Measurements from ENCODE around the gene ITPKB.

The ITPKB gene

DNA sequence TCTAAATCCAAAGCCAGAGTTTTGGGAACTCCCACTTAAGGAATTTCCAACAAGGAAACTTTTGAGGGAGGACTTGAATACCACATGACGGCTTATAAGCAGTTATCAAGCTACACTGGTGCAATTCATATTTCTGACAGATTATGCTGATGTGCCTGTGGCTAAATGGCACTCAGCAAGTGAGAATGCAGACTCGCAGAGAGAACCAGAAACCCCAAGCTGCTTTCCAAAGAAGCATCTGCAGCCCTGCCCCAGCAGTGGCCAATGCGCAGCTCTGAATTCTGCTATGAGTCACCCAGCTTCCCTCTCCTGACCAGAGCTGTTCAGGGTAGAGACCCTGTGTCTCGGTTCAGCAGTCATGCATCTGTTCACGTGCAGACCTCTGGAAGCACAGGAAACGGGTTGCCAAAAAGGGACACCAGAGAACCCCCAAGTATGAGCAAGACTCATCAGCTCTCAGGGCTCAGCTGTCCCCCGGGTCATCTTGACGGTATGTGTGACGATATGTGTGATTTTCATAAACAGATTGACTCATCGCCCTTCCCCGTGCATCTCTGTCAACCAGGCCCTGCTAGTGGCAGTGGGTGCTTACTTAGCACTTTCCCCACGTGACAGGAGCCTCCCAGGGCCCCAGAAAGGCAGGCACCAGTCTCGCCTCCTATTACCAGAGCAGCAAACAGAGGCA, 76.3 kb downstream of the ITPKB start:
- DNase-seq: no peak

- DNase-seq: no peak
These were observed 77.1 kb downstream of the ITPKB start for GRCh38 chr1:226661965-226662364.

DNA sequence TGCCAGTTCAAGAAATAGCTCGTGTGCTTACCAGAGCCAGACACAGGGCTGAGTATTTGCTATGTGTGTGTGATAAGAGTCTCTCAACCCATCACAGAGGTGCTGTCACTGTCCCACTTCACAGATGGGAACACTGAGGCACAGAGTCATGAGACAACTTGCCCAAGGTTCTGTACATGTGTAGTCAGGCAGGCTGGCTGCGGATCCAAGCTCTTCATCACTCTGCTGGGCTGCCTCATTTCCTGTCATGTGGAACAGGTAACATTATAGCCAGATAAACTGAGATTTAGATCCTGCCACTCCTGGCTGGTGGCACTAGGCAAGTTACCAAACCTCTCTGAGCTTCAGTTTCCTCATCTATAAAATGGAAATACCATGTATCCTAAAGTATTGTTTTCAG, 77.8 kb downstream of the ITPKB start:
- DNase-seq: no peak

GRCh38 chr1:226660410-226661182, 78.5 kb downstream of the ITPKB start:
- DNase-seq: no peak

GRCh38 chr1:226659641-226660040, 79.4 kb downstream of the ITPKB start:
- DNase-seq: no peak

DNA sequence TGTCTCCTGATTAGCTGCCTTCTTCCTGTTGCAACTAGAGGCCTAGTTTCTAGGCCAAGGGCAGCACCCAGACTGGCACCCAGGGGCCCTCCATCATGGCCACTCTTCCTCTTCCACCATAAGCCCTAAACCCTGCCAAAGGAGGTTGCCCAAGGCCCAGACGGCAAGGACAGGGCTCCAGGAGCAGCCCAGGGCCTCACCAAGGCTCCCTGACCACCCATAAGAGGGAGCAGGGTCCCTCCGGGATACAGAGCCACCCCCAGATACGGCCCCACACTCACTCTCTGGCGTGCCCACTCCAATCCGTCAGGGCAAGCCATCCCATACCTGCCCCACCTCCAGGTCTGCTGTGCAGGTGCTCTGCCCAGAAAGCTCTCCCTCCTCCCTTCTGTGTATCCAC, 79.9 kb downstream of the ITPKB start:
- no peak for DNase-seq

GRCh38 chr1:226658546-226659125, 80.4 kb downstream of the ITPKB start:
- no peak for DNase-seq

GRCh38 chr1:226657895-226658545, 81.1 kb downstream of the ITPKB start:
- no peak for DNase-seq

DNA sequence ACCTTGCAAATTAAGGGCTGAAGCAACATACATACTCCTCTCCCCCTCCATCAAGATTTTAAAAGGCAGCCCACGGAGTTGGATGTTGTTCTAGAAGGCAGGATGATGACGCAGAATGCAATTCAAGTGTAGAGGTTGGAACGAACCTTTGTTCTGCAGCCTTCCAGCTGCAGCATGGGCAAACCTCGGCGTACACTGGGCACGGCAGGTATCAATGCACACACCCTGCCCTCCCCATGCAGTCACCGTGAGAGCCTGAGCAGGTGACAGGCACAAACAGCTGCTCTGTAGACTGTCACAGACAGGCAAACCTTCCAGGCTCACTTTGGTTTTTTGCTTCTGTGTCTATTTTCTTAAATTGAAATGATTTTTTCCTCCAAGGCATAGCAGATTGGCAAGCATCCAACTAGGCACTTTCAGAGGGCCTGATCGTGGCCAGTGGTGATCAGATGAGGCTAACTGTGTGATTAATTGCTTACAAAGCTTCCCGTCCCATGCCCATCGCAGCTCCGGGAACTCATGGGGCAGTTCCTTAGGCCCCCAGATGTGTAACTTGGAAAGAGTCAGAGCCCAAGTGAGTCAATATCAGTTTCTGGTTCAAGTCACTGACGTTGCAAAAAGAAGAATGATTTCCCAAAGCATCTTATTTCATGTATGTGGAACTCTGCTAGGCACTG, 82.3 kb downstream of the ITPKB start:
- no peak for DNase-seq

DNA sequence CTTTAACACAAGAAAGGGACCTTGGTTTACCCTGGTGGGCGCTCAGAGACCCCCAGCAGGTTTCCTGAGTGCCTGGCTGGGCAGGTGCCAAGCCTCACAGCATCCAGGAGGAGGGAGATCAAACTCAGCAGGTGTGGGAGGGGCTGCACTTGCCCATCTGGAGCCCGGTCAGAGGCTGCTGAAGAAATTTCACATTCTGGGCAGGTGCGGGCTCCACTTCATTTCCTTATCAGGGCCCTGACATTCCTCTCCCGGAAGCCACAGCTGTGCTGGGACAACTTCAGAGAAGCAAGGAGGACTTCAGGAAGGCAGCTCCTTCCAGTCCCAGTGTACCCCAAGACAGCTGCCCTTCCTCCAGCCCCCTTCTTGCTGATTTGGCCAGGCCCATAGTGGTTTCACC, 82.9 kb downstream of the ITPKB start:
- DNase-seq: no peak

DNA sequence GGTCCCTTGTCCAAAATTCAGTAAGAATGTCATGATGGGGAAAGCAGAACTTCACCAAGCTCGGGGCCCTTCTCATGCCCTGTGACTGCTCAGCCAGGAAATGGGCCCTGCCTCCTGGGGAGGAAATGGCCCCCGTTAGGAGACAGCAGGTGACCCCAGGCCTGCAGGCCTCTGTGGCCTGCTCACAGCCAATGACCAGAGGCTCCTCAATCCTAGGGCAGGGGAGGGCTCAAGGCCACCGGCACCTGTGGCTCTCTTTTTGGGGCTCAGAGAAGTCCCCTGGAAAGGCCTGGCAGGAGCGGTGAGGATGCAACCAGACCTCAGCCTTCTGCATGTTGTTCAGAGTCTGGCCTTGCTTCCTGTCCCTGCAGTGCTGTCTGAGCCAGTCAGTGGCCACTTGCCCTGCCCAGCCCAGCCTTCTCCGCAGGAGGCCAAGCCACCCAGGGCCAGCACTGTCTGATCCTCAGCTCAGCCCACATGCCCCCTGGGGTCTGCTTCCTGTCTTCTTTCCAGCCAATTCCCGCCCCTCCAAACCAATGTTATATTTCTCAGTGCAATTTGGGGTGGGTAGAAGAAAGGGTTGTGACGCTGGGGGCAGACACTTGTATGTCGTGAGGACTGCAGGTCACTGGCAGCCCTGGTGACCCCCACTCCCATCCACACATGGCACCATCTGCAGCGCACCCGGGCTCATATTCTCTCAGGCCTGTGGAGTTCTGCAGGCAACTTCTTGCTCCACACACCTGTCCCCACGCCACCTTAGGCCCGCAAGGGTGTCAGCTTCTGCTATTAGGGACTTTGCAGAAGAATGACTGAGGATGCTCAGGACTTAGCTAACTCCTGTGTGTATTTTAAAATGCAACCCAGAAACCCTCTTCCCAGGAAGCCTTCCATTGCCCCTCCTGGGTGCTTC, 83.6 kb downstream of the ITPKB start:
- no peak for DNase-seq

DNA sequence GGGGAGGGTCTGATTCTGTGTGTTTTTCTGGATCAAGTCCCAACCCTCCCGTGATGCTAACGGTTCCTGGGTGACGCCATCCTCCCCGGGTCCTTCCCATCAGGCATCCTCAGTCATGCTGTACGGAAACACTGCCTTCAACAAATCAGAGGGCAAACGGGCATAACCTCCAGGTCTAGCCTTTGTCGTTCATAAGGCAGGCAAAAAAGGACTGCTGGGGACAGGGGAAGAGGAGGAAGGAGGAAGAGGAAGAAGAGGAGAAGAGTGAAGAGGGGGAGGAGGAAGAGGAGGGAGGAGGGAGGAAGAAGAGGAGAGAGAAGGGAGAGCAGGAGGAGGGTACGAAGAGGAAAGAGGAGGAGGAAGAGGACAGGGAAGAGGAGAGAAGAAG, 84.4 kb downstream of the ITPKB start:
- DNase-seq: no peak

- no peak for DNase-seq
These were observed 84.9 kb downstream of the ITPKB start for GRCh38 chr1:226654046-226654667.

GRCh38 chr1:226653311-226653921, 85.7 kb downstream of the ITPKB start:
- no peak for DNase-seq

DNA sequence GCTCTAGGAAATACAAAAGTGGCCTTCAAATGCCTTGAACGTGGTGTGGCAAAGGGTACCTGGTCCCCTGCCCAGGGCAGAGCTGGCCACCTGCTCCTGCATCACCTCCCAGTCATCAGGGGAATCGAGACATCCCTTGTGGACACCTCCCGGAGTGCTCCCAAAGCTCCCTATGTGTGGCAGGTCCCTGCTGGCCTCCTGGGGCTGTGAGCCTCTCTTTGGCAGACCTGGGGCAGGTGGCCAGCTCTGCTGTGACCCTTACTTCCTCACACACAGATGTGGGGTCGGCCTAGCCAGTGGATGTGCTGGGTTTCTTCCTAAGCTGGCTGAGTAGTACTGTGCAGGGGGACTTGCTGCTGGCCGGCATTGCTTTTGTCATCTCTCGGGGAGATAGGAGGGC, 86.5 kb downstream of the ITPKB start:
- no peak for DNase-seq

DNA sequence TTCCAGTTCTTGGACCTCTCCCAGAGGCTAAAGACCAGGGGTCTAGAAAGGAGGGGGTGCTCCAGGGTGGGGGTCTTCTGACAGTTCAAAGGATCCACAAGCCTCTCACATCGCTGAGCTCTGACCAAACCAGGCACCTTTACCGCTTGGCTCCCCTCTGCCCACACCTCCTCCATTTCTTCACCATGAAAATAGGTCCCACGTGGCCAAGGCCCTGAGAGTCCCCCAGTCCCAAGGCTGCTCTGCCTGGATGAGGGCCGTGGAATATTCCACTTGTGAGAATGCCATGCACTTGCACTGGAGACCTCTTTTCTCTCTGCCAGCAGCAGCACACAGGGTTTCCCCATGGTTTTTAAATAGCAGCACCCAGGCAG, 87.4 kb downstream of the ITPKB start:
- DNase-seq: no peak

- no peak for DNase-seq
These were observed 87.9 kb downstream of the ITPKB start for GRCh38 chr1:226651041-226651731.

GRCh38 chr1:226650236-226650841, 88.7 kb downstream of the ITPKB start:
- no peak for DNase-seq

DNA sequence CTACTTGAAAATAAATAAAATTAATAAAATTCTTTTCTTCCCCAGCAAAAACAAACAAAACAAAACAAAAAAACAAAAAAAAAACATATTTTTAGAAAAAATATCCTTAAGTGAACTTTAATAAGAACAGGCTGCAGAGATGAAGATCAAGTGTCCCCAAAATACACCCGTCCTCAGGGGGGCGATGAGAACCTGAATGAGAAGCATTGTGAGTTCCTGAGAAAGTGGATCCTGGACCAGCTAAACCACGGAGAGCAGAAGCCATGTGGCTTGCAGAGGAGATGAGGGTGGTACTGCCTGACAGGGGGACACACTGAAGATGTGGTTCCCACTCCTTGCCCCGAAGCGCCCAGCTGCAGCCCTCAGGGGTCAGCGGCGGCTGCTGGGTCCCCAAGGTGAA, 89.3 kb downstream of the ITPKB start:
- no peak for DNase-seq

DNA sequence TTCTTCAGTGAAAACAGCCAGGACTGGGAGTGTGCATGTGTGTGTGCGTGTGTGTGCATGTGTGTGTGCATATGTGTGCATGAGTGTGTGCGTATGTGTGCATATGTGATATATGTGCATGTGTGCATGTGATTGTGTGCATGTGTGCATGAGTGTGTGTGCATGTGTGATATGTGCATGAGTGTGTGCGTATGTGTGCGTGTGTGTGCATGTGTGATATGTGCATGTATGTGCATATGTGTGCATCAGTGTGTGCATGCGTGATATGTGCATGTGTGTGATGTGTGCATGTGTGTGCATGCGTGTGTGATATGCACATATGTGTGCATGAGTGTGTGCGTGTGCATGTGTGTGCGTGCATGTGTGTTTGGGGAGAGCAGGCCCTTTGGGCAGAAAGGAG, 89.8 kb downstream of the ITPKB start:
- DNase-seq: no peak
